GM23248 (cell line): ENCODE measurements around the gene CHST11.

Experiments
- EZH2 ChIP-seq: fragments of 200-600 bp; sonication (generic); IDR thresholded peaks from 2 replicates; pipeline ENCODE4 v1.6.1; 2018; ENCODE audit warnings: antibody characterized with exemption, mild to moderate bottlenecking; ENCODE audit not compliant: insufficient read depth, poor library complexity, severe bottlenecking
- EZH2phosphoT487 ChIP-seq: fragments of 200-600 bp; sonication (generic); IDR thresholded peaks from 2 replicates; pipeline ENCODE4 v1.6.1; 2018; ENCODE audit warnings: antibody characterized with exemption, moderate library complexity, mild to moderate bottlenecking, low read depth; ENCODE audit not compliant: insufficient read depth

GRCh38 chr12:104583301-104583700 lies 126.6 kb downstream of the CHST11 start:
- TF ChIP-seq EZH2 (no peak), EZH2phosphoT487 (no peak)
